NK-92 (cell line): ENCODE data around the gene GBX2.

Experiments
- DNase-seq: peaks from one replicate; lab custom pipeline; 2025; ENCODE audit not compliant: unreplicated experiment; lab: John Stamatoyannopoulos, UW

Gene GBX2

DNA sequence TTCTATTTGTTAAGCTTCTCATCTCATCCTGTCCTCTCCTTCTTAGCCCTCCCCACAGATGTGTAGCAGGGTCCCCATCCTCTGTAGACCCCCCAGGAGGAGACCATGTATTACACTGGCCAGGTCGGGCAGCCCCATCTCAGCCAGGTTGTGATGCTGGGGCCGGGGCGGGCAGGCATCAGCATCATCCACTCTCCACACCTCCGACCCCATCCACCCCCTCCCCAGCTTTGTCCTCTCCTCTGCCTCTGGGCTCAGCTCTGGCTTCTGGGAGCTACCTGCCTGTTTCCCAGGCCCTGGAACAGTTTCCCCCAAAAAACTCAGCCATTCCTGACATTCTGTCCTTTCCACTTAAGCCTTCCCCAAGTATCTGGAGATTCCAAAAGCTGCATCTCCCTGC, 49.2 kb downstream of the GBX2 start:
- no peak for DNase-seq

DNA sequence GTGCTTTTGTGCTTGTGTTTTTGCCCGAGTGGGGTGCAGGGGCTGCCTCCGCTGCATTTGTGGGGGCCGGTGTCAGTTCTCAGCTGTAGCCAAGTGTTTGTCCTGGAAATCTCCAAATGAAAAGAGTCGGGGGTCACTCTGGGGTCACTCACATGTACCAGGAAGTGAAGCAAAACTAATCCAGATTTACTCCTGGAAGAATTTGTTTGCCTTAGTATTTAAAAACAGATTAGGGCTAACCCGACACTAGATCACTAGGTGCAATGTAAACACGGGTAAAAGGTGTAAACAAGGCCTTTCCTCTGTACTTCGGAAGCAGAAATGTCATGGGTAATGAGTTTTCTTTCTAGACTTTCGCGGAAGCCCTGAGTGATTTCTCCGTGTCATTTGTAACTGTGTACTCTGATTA, 50.3 kb downstream of the GBX2 start:
- no peak for DNase-seq

DNA sequence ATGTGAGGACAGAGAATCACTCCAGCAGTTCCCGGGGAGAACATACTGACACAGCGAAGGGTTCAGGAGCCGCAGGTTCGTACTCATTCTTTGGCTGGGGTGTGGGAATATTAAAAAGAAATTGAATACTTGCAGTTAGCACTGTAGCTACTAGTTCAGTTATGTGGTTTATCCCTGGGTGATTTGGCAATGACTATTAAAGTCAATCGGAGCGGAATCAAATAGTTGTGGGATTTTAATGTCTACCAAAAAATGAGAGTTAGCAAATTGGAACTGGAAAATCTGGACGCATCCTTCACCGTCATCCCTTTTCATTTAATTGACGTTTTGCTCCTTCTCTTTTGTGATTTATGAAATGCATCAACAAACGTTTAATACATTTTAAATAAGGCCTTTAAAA, 50.8 kb downstream of the GBX2 start:
- no peak for DNase-seq
